Measurements from ENCODE around the gene MIER2. TPM values are rescaled to one million over a fixed set of nuclear protein-coding genes. Genes with fewer than 3 reads are reported as not detected.
"Not testable (repeated sequence)": the region's sequence is repeated elsewhere in the genome, so short reads cannot be mapped to it uniquely, and the experiment has no call there.

Gene MIER2
- total and polyA plus RNA-seq, 2 donors from 2014 or later = 18.4 to 23.4 TPM

GRCh38 chr19:364496-365287, 20.1 kb upstream of the MIER2 start:
- no peak for TF ChIP-seq CTCF (IDR thresholded peaks at IDR 0.05; ENCODE audit: borderline replicate concordance, extremely low read depth, insufficient read depth)
- H3K9ac ChIP-seq (ENCODE audit: low read length in 3 of 3) = no peak overlapping the region
- no peak for FAIRE-seq
- H3K4me3 ChIP-seq (ENCODE audit: low read length in 3 of 3) = no peak overlapping the region
- H3K27ac ChIP-seq (ENCODE audit: low read depth in 2 of 2, low read length in 2 of 2) = no peak overlapping the region
- no peaks in the 10 kb centered on the region for H3K27me3 ChIP-seq (ENCODE audit: control insufficient read depth, insufficient read depth, low read length)
- DNase-seq = no peak
- no peaks in the 10 kb centered on the region for H3K9me3 ChIP-seq (ENCODE audit: control insufficient read depth in 2 of 3, insufficient read depth in 1 of 3, low read length in 3 of 3)
- no peaks in the 10 kb centered on the region for H3K4me1 ChIP-seq (ENCODE audit: control insufficient read depth in 2 of 3, insufficient read depth in 2 of 3, low read depth in 1 of 3, low read length in 3 of 3)
- intact Hi-C loops (cut with DNase I) = no loop called here
- H3K36me3 ChIP-seq (ENCODE audit: control insufficient read depth in 2 of 3, insufficient read depth in 3 of 3, low read length in 3 of 3) = no peaks in the 10 kb centered on the region

- H3K9me3 ChIP-seq (ENCODE audit: control insufficient read depth in 2 of 3, insufficient read depth in 1 of 3, low read length in 3 of 3) = no peaks in the 10 kb centered on the region
- FAIRE-seq (no peak), DNase-seq (no peak)
- H3K4me3 ChIP-seq (ENCODE audit: low read length in 3 of 3) = no peak overlapping the region
- H3K9ac ChIP-seq (ENCODE audit: low read length in 3 of 3) = no peak overlapping the region
- no peak for TF ChIP-seq CTCF (IDR thresholded peaks at IDR 0.05; ENCODE audit: borderline replicate concordance, extremely low read depth, insufficient read depth)
- no peaks in the 10 kb centered on the region for H3K4me1 ChIP-seq (ENCODE audit: control insufficient read depth in 2 of 3, insufficient read depth in 2 of 3, low read depth in 1 of 3, low read length in 3 of 3)
- no peaks in the 10 kb centered on the region for H3K27me3 ChIP-seq (ENCODE audit: control insufficient read depth, insufficient read depth, low read length)
- no peaks in the 10 kb centered on the region for H3K36me3 ChIP-seq (ENCODE audit: control insufficient read depth in 2 of 3, insufficient read depth in 3 of 3, low read length in 3 of 3)
- no peak overlapping the region for H3K27ac ChIP-seq (ENCODE audit: low read depth in 2 of 2, low read length in 2 of 2)
- intact Hi-C loops (cut with DNase I) = no loop called here
Measured at GRCh38 chr19:362683-363082, 18.1 kb upstream of the MIER2 start.

- Histone ChIP-seq H3K4me3 (ENCODE audit: low read length in 3 of 3) (no peak overlapping the region), H3K27me3 (ENCODE audit: control insufficient read depth, insufficient read depth, low read length) (no peaks in the 10 kb centered on the region), H3K36me3 (ENCODE audit: control insufficient read depth in 2 of 3, insufficient read depth in 3 of 3, low read length in 3 of 3) (no peaks in the 10 kb centered on the region), H3K9ac (ENCODE audit: low read length in 3 of 3) (no peak overlapping the region), H3K9me3 (ENCODE audit: control insufficient read depth in 2 of 3, insufficient read depth in 1 of 3, low read length in 3 of 3) (no peaks in the 10 kb centered on the region), H3K27ac (ENCODE audit: low read depth in 2 of 2, low read length in 2 of 2) (no peak overlapping the region), H3K4me1 (ENCODE audit: control insufficient read depth in 2 of 3, insufficient read depth in 2 of 3, low read depth in 1 of 3, low read length in 3 of 3) (no peaks in the 10 kb centered on the region)
- intact Hi-C loops (cut with DNase I) = no loop called here
- FAIRE-seq (no peak), DNase-seq (no peak)
- TF ChIP-seq CTCF (IDR thresholded peaks at IDR 0.05; ENCODE audit: borderline replicate concordance, extremely low read depth, insufficient read depth) = no peak
Measured at GRCh38 chr19:362154-362553, 17.6 kb upstream of the MIER2 start.

- FAIRE-seq (no peak), DNase-seq (no peak)
- Histone ChIP-seq H3K27ac (ENCODE audit: low read depth in 2 of 2, low read length in 2 of 2) (no peak overlapping the region), H3K9ac (ENCODE audit: low read length in 3 of 3) (no peak overlapping the region), H3K4me3 (ENCODE audit: low read length in 3 of 3) (no peak overlapping the region), H3K9me3 (ENCODE audit: control insufficient read depth in 2 of 3, insufficient read depth in 1 of 3, low read length in 3 of 3) (no peaks in the 10 kb centered on the region), H3K36me3 (ENCODE audit: control insufficient read depth in 2 of 3, insufficient read depth in 3 of 3, low read length in 3 of 3) (no peaks in the 10 kb centered on the region), H3K4me1 (ENCODE audit: control insufficient read depth in 2 of 3, insufficient read depth in 2 of 3, low read depth in 1 of 3, low read length in 3 of 3) (no peaks in the 10 kb centered on the region), H3K27me3 (ENCODE audit: control insufficient read depth, insufficient read depth, low read length) (no peaks in the 10 kb centered on the region)
- intact Hi-C loops (cut with DNase I) = no loop called here
- TF ChIP-seq CTCF (IDR thresholded peaks at IDR 0.05; ENCODE audit: borderline replicate concordance, extremely low read depth, insufficient read depth) = no peak
Measured at GRCh38 chr19:359653-359925, 15.0 kb upstream of the MIER2 start.

- H3K9ac ChIP-seq (ENCODE audit: low read length in 3 of 3); intact Hi-C loops (cut with DNase I); H3K27me3 ChIP-seq (ENCODE audit: control insufficient read depth, insufficient read depth, low read length); FAIRE-seq; H3K36me3 ChIP-seq (ENCODE audit: control insufficient read depth in 2 of 3, insufficient read depth in 3 of 3, low read length in 3 of 3); DNase-seq; H3K4me3 ChIP-seq (ENCODE audit: low read length in 3 of 3); H3K4me1 ChIP-seq (ENCODE audit: control insufficient read depth in 2 of 3, insufficient read depth in 2 of 3, low read depth in 1 of 3, low read length in 3 of 3); H3K9me3 ChIP-seq (ENCODE audit: control insufficient read depth in 2 of 3, insufficient read depth in 1 of 3, low read length in 3 of 3); H3K27ac ChIP-seq (ENCODE audit: low read depth in 2 of 2, low read length in 2 of 2): not testable (repeated sequence)
Measured at GRCh38 chr19:355536-355935, 10.9 kb upstream of the MIER2 start.

All from kidney (tissue), 14 donors.